Activated CD8-positive, alpha-beta memory T cell treated with anti-CD3 and anti-CD28 coated beads, Interleukin-2, amount 50 U/mL, for 24 hours (primary cell): ENCODE results near the gene CORO1C.

Experiments used
- DNase-seq: peaks from one replicate; pipeline ENCODE4 v3.0.0-alpha.2; 2020; ENCODE audit errors: extremely low read depth

The CORO1C gene

GRCh38 chr12:108696996-108697290 is 34.4 kb downstream of the CORO1C start:
- DNase-seq: no peak

GRCh38 chr12:108696111-108696995 is 35.0 kb downstream of the CORO1C start:
- no peak for DNase-seq

GRCh38 chr12:108694812-108695278 is 36.5 kb downstream of the CORO1C start:
- DNase-seq: no peak

- DNase-seq: no peak
Measured at GRCh38 chr12:108693751-108694150, 37.6 kb downstream of the CORO1C start.

- DNase-seq: no peak
Measured at GRCh38 chr12:108693186-108693730, 38.1 kb downstream of the CORO1C start.

- no peak for DNase-seq
Measured at GRCh38 chr12:108691998-108692808, 39.1 kb downstream of the CORO1C start.

- no peak for DNase-seq
Measured at GRCh38 chr12:108691175-108691997, 39.9 kb downstream of the CORO1C start.

GRCh38 chr12:108690542-108691174 is 40.7 kb downstream of the CORO1C start:
- no peak for DNase-seq

GRCh38 chr12:108690191-108690518 is 41.2 kb downstream of the CORO1C start:
- no peak for DNase-seq

- DNase-seq: no peak
Measured at GRCh38 chr12:108689314-108690190, 41.8 kb downstream of the CORO1C start.

GRCh38 chr12:108686780-108687179 is 44.5 kb downstream of the CORO1C start:
- no peak for DNase-seq

- DNase-seq: no peak
Measured at GRCh38 chr12:108685469-108686260, 45.7 kb downstream of the CORO1C start.

GRCh38 chr12:108683906-108684556 is 47.3 kb downstream of the CORO1C start:
- DNase-seq: no peak

GRCh38 chr12:108681317-108681716 is 50.0 kb downstream of the CORO1C start:
- DNase-seq: no peak

- no peak for DNase-seq
Measured at GRCh38 chr12:108679106-108679681, 52.1 kb downstream of the CORO1C start.

GRCh38 chr12:108678104-108678730 is 53.1 kb downstream of the CORO1C start:
- DNase-seq: no peak

GRCh38 chr12:108677381-108677780 is 53.9 kb downstream of the CORO1C start:
- no peak for DNase-seq

- no peak for DNase-seq
Measured at GRCh38 chr12:108676707-108677106, 54.6 kb downstream of the CORO1C start.
